Loucy (cell line): ENCODE measurements around the gene MAP2K1.

Source experiments
- H2AFZ ChIP-seq: fragments of 200-600 bp; sonication (generic); 2 replicates; pipeline ENCODE4 v1.6.0; 2016; ENCODE audit warnings: antibody characterized with exemption, mild to moderate bottlenecking, low read length, moderate library complexity
- H3F3A ChIP-seq: fragments of 200-600 bp; 2 replicates; pipeline ENCODE4 v1.6.0; 2016; ENCODE audit warnings: antibody characterized with exemption, low read depth, mild to moderate bottlenecking
- H3K27me3 ChIP-seq: fragments of 200-600 bp; sonication (generic); 2 replicates; pipeline ENCODE4 v1.6.1; 2014; ENCODE audit warnings: low read length, mild to moderate bottlenecking; ENCODE audit not compliant: insufficient read depth, poor library complexity, severe bottlenecking
- H3K36me3 ChIP-seq: fragments of 200-600 bp; sonication (generic); 2 replicates; pipeline ENCODE4 v1.6.1; 2016; ENCODE audit warnings: low read length; ENCODE audit not compliant: insufficient read depth
- H3K4me1 ChIP-seq: fragments of 200-600 bp; sonication (generic); 2 replicates; pipeline ENCODE4 v1.5.1; 2014; ENCODE audit warnings: low read length, mild to moderate bottlenecking; ENCODE audit not compliant: insufficient read depth, poor library complexity, severe bottlenecking
- H3K4me2 ChIP-seq: fragments of 200-600 bp; sonication (generic); 2 replicates; pipeline ENCODE4 v1.6.0; 2014; ENCODE audit warnings: antibody characterized with exemption, low read length, low read depth, mild to moderate bottlenecking; ENCODE audit not compliant: poor library complexity, severe bottlenecking
- H3K4me3 ChIP-seq: fragments of 200-600 bp; sonication (generic); 2 replicates; pipeline ENCODE4 v1.5.1; 2014; ENCODE audit warnings: low read length, mild to moderate bottlenecking, mixed read lengths; ENCODE audit not compliant: poor library complexity, severe bottlenecking
- H3K79me2 ChIP-seq: fragments of 200-600 bp; sonication (generic); 2 replicates; pipeline ENCODE4 v1.6.1; 2014; ENCODE audit warnings: low read length; ENCODE audit not compliant: insufficient read depth
- H3K9ac ChIP-seq: fragments of 200-600 bp; sonication (generic); 2 replicates; pipeline ENCODE4 v1.6.0; 2014; ENCODE audit warnings: mild to moderate bottlenecking, low read depth, low read length, moderate library complexity; ENCODE audit not compliant: poor library complexity, severe bottlenecking
- H3K9me2 ChIP-seq: fragments of 200-600 bp; sonication (generic); replicated peaks from 2 replicates; pipeline ENCODE4 v1.6.1; 2016; ENCODE audit warnings: low read depth, low read length, mixed read lengths
- H3K9me3 ChIP-seq: fragments of 200-600 bp; sonication (generic); 2 replicates; pipeline ENCODE4 v1.6.1; 2014; ENCODE audit warnings: mild to moderate bottlenecking, antibody characterized with exemption, low read length, low read depth; ENCODE audit not compliant: insufficient read depth
- H4K20me1 ChIP-seq: fragments of 200-600 bp; sonication (generic); 2 replicates; pipeline ENCODE4 v1.6.0; 2014; ENCODE audit warnings: antibody characterized with exemption, low read length, mild to moderate bottlenecking; ENCODE audit not compliant: insufficient read depth, poor library complexity, severe bottlenecking
- CTCF ChIP-seq: fragments of 200-600 bp; sonication (generic); conservative IDR thresholded peaks from 2 replicates; pipeline ENCODE4 v1.5.1; 2014; ENCODE audit warnings: mild to moderate bottlenecking, antibody characterized with exemption, low read length
- EZH2phosphoT487 ChIP-seq: fragments of 200-600 bp; IDR thresholded peaks from 2 replicates; pipeline ENCODE4 v1.6.1; 2018; ENCODE audit warnings: antibody characterized with exemption, mild to moderate bottlenecking, moderate library complexity, borderline replicate concordance

The MAP2K1 gene

GRCh38 chr15:66429117-66429516 is 42.4 kb downstream of the MAP2K1 start:
- Histone ChIP-seq H3K9me3 (no peaks in the 10 kb centered on the region), H4K20me1 (peaks cover 8% of the 10 kb centered on the region), H3K36me3 (no peaks in the 10 kb centered on the region; the same call in 1 of the 2 replicates), H3K79me2 (peaks cover 92% of the 10 kb centered on the region), H3K4me3 (no peak overlapping the region), H3K4me1 (peaks cover 6% of the 10 kb centered on the region), H3K9ac (no peak overlapping the region), H3K27me3 (no peaks in the 10 kb centered on the region), H3F3A (no peaks in the 10 kb centered on the region), H3K9me2 (no peaks in the 10 kb centered on the region), H2AFZ (no peak overlapping the region), H3K4me2 (no peak overlapping the region)
- no peak for TF ChIP-seq CTCF
- no peak for TF ChIP-seq EZH2phosphoT487

- Histone ChIP-seq H3K9me2 (no peaks in the 10 kb centered on the region), H3K36me3 (peaks cover under 1% of the 10 kb centered on the region; the same call in 1 of the 2 replicates), H3K4me3 (no peak overlapping the region), H3F3A (no peaks in the 10 kb centered on the region), H3K27me3 (no peaks in the 10 kb centered on the region), H3K9me3 (no peaks in the 10 kb centered on the region), H3K79me2 (peaks cover 89% of the 10 kb centered on the region), H3K4me1 (peaks cover 6% of the 10 kb centered on the region), H3K9ac (no peak overlapping the region), H4K20me1 (peaks cover 8% of the 10 kb centered on the region), H2AFZ (no peak overlapping the region), H3K4me2 (no peak overlapping the region)
- TF ChIP-seq EZH2phosphoT487: no peak
- no peak for TF ChIP-seq CTCF
These were observed 42.8 kb downstream of the MAP2K1 start for GRCh38 chr15:66429546-66429945.

GRCh38 chr15:66430627-66431255 is 44.0 kb downstream of the MAP2K1 start:
- H3K27me3 ChIP-seq: no peaks in the 10 kb centered on the region

DNA sequence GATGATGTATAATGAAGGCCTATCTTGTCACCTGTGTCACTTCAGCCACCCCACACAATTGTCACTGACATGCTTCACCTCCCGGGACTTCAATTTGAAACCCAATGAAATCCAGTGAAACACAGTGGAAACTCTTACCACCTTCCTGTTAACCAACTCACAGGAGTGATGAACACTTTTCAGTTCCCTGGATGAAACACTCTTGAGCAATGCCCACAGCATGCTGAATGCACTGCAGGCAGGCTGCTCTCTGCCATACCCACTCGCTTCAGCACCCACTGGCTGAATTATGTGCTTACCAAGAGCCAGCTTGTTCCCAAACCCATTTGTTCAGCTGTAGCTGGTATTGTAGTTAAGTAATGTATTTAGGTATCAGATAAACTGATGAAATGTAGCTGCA is 47.0 kb downstream of the MAP2K1 start:
- no peaks in the 10 kb centered on the region for H3K9me3 ChIP-seq
- H3K9me2 ChIP-seq: no peaks in the 10 kb centered on the region
- H2AFZ ChIP-seq: no peak overlapping the region
- H3K4me3 ChIP-seq: no peak overlapping the region
- H3K27me3 ChIP-seq: no peaks in the 10 kb centered on the region
- H3K4me2 ChIP-seq: no peak overlapping the region
- peaks cover 36% of the 10 kb centered on the region; the same call in 1 of the 2 replicates for H3K36me3 ChIP-seq
- TF ChIP-seq EZH2phosphoT487: no peak
- H3K4me1 ChIP-seq: no peaks in the 10 kb centered on the region
- no peaks in the 10 kb centered on the region for H3F3A ChIP-seq
- H3K79me2 ChIP-seq: peaks cover 56% of the 10 kb centered on the region
- no peak overlapping the region for H3K9ac ChIP-seq
- H4K20me1 ChIP-seq: peaks cover 8% of the 10 kb centered on the region

More at GRCh38 chr15:66430627-66431255, 44.0 kb downstream of the MAP2K1 start:
- Histone ChIP-seq H3K9me2 (no peaks in the 10 kb centered on the region), H3K4me2 (no peak overlapping the region), H4K20me1 (peaks cover 8% of the 10 kb centered on the region), H3K4me1 (no peaks in the 10 kb centered on the region), H3K4me3 (no peak overlapping the region), H3F3A (no peaks in the 10 kb centered on the region), H3K9ac (no peak overlapping the region), H3K36me3 (peaks cover 9% of the 10 kb centered on the region; the same call in 1 of the 2 replicates), H3K79me2 (peaks cover 82% of the 10 kb centered on the region), H2AFZ (no peak overlapping the region), H3K9me3 (no peaks in the 10 kb centered on the region)
- no peak for TF ChIP-seq EZH2phosphoT487
